ENCODE data around the gene PTGES2.
A peak's percentile ranks its signal among the peaks of the same experiment; 100 is the strongest.

The PTGES2 gene

GRCh38 chr9:128127568-128127989, at the start of gene PTGES2:
Gene PTGES2, minus strand, starts transcription at chr9:128127729. Its CDS starts 12 bp downstream, at chr9:128127717.
- H3K4me3 ChIP-seq (replicated peaks; ENCODE audit: low read depth, low read length), result peak within 1 kb of the TSS; percentile 88
- DNase-seq (ENCODE audit: extremely low read depth, low read depth), result peak; percentile 41
- no peak for TF ChIP-seq CTCF (IDR thresholded peaks at IDR 0.05; ENCODE audit: low read depth, low read length, missing control alignments)

- H3K4me3 ChIP-seq (replicated peaks; ENCODE audit: low read depth, low read length), result no peak overlapping the region
- DNase-seq (ENCODE audit: extremely low read depth, low read depth), result no peak
- no peak for TF ChIP-seq CTCF (IDR thresholded peaks at IDR 0.05; ENCODE audit: low read depth, low read length, missing control alignments)
Observed at GRCh38 chr9:128175726-128176125, 48.2 kb upstream of the PTGES2 start.

DNA sequence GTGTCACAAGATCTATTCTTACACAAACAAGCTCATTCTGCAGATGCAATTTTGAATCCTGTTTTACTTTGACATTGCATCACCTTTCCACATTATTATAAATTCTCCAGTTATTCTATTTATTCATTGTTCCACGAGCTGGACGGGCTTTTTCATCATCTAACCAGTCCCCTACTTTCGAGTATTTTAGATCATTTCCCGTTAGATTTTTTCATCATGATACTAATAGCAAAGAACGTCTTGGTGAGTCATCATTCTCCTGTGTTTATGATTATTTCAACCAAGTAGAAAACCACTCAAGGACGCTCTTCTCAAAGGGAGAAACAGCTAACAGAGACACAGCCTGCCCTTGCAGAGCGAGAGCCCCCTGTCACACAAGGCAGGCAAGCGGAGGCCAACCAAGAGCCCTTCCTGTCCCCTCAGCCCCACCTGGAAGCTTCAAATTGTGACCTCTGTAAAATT, 47.6 kb upstream of the PTGES2 start:
- no peak for TF ChIP-seq CTCF (IDR thresholded peaks at IDR 0.05; ENCODE audit: low read depth, low read length, missing control alignments)
- no peak for DNase-seq (ENCODE audit: extremely low read depth, low read depth)
- no peak overlapping the region for H3K4me3 ChIP-seq (replicated peaks; ENCODE audit: low read depth, low read length)

DNA sequence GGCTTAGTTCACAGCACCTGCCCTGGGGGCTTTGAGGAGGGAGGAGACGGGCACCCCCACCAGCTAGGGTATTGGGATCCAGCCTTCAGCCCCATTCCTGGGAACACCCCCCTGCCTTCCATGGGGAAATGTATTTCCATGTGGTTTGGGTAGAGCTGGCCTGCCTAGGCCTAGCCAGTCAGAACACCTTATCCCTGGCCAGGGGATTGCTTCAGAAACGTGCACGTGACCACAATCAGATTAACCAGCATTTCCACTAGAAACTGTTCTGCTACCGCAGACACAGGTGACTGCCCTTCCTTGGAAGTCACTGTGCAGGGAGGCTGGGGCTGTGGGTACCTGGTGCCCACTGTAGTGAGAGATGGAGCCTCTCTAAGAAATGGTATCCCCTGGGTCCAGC, 46.5 kb upstream of the PTGES2 start:
- TF ChIP-seq CTCF (IDR thresholded peaks at IDR 0.05; ENCODE audit: low read depth, low read length, missing control alignments), result no peak
- no peak for DNase-seq (ENCODE audit: extremely low read depth, low read depth)
- H3K4me3 ChIP-seq (replicated peaks; ENCODE audit: low read depth, low read length), result no peak overlapping the region

DNA sequence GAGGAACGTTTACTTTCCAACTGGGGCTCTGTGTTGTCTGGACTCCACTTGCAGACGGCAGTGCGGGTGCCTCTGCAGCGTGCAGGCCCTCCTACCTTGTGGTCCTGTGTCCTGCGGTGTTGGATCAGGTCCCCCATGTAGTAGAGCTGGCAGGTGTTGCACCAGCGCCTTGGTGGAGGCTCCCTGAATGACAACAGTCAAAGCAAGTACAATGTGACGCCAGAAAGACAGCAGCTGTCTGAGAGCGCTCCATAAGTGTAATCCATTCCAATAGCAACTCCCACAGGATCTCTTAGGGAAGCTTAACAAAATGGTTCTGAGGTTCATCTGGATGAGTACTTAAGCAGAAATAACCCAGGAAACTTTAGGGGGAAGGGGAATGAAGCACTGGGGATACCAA, 42.4 kb upstream of the PTGES2 start:
- DNase-seq (ENCODE audit: extremely low read depth, low read depth), result no peak
- TF ChIP-seq CTCF (IDR thresholded peaks at IDR 0.05; ENCODE audit: low read depth, low read length, missing control alignments), result no peak
- no peak overlapping the region for H3K4me3 ChIP-seq (replicated peaks; ENCODE audit: low read depth, low read length)

DNA sequence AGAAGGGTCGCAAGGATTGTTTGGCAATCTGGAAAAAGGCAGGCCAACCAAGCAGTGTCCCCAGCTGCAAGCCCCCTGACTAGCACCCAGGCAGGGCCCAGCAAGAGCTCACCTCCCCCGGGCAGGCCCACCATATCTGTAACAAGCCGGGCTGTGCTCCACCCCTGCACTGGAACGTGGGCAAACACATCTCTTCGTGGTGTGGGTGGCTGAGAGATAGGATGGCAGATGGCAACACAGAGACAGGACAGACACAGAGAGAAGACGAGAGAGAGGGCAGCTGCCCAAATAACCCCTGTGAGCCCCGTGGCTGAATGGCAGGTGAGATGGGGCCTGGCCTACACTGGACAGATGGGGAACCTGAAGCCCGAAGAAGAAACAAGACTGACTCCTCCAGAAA, 42.0 kb upstream of the PTGES2 start:
- no peak overlapping the region for H3K4me3 ChIP-seq (replicated peaks; ENCODE audit: low read depth, low read length)
- DNase-seq (ENCODE audit: extremely low read depth, low read depth), result no peak
- no peak for TF ChIP-seq CTCF (IDR thresholded peaks at IDR 0.05; ENCODE audit: low read depth, low read length, missing control alignments)

- no peak for TF ChIP-seq CTCF (IDR thresholded peaks at IDR 0.05; ENCODE audit: low read depth, low read length, missing control alignments)
- DNase-seq (ENCODE audit: extremely low read depth, low read depth), result no peak
- H3K4me3 ChIP-seq (replicated peaks; ENCODE audit: low read depth, low read length), result no peak overlapping the region
Observed at GRCh38 chr9:128168731-128169308, 41.3 kb upstream of the PTGES2 start.
